ENCODE data around the gene MYADML2.

- TF ChIP-seq CTCF (IDR thresholded peaks at IDR 0.05; ENCODE audit: low read depth, low read length) (no peak), EZH2phosphoT487 (IDR thresholded peaks at IDR 0.05; ENCODE audit: low read depth) (no peak)
These were observed 15.7 kb upstream of the MYADML2 start for GRCh38 chr17:81962499-81963441.
